ENCODE data around the gene FBXW11.

FBXW11 gene

DNA sequence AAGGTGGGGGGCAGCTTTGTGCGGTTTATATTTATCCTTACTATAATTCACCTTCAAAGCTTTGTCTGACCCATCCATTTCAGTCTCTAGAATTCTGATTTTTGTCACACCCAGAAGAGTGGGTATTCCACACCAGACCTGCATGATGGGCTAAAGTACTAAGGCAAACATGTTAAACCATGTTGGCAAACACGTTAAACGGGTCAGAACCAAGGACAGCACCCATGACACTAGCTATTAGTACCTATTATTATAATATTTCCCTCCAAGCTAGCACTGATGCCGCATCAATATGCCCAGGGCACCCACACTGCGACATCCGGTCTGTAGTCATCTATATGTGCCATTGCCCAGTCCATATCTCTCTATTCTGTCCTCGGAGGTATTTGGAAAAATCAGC is 104.7 kb downstream of the FBXW11 start:
- TF ChIP-seq, protein P1, sequence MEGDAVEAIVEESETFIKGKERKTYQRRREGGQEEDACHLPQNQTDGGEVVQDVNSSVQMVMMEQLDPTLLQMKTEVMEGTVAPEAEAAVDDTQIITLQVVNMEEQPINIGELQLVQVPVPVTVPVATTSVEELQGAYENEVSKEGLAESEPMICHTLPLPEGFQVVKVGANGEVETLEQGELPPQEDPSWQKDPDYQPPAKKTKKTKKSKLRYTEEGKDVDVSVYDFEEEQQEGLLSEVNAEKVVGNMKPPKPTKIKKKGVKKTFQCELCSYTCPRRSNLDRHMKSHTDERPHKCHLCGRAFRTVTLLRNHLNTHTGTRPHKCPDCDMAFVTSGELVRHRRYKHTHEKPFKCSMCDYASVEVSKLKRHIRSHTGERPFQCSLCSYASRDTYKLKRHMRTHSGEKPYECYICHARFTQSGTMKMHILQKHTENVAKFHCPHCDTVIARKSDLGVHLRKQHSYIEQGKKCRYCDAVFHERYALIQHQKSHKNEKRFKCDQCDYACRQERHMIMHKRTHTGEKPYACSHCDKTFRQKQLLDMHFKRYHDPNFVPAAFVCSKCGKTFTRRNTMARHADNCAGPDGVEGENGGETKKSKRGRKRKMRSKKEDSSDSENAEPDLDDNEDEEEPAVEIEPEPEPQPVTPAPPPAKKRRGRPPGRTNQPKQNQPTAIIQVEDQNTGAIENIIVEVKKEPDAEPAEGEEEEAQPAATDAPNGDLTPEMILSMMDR (conservative IDR thresholded peaks at IDR 0.05; ENCODE audit: low read length), result no peak
- H3K4me3 ChIP-seq (ENCODE audit: low read length), result no peak overlapping the region
- no peak for DNase-seq (ENCODE audit: low read depth)

DNA sequence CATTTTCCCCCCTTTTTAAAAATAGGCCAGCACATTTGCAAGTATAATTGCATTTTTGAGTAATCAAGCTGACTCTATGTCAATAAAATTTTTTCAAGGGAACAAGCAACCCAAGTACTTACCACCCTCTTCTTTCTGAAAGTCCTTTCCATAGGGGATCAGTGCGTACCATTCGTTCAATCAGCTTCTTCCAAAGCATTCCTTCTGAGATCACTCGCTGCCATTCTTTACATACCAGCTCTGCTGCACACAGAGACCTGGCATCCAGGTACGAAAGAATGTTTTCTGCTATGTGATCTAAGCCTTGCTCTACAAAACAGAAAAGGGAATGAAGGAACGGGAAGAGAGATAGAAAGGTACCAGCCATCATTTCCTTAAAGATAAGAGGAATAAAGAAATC is 106.6 kb downstream of the FBXW11 start:
- H3K4me3 ChIP-seq (ENCODE audit: low read length), result no peak overlapping the region
- DNase-seq (ENCODE audit: low read depth), result no peak
- TF ChIP-seq, protein P1 (conservative IDR thresholded peaks at IDR 0.05; ENCODE audit: low read length), result no peak

DNA sequence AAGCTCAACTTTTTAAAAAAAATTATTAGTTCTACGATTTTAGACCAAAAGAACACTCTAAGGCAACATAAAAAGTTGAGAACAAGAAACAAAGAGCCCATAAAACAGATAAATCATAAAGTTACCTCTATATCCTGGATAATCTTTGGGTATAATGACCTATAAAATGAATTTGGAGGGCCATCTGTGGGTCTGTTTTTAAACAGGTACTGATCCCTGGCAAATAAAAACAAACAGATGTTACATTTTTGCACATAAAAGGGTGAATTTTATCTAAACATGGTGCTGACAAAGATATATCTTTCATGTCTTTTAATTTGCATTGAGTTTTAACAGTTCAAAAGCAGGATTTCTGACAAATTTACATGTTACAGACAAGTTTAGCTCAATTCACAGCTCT is 107.6 kb downstream of the FBXW11 start:
- no peak overlapping the region for H3K4me3 ChIP-seq (ENCODE audit: low read length)
- TF ChIP-seq, protein P1 (conservative IDR thresholded peaks at IDR 0.05; ENCODE audit: low read length), result no peak
- DNase-seq (ENCODE audit: low read depth), result no peak

DNA sequence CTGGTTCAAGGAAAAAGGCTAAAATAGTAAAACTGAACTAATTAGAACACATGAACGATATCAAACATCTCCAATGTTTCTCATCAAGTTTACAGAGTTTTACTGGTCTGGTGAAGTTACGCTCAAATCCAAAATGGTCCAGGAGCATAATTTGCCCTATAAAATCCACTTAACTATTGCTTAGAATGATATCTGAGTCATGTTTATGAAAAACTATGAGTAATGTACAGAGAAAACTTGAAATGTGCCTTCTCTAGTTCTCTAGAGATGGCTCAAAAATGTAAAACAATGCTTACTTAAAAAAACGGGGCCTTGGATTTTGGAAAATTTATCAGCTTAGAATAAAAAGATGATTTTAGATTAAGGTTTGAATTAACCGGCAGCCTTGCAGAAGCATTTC is 108.1 kb downstream of the FBXW11 start:
- DNase-seq (ENCODE audit: low read depth), result no peak
- H3K4me3 ChIP-seq (ENCODE audit: low read length), result no peak overlapping the region
- TF ChIP-seq, protein P1 (conservative IDR thresholded peaks at IDR 0.05; ENCODE audit: low read length), result no peak

DNA sequence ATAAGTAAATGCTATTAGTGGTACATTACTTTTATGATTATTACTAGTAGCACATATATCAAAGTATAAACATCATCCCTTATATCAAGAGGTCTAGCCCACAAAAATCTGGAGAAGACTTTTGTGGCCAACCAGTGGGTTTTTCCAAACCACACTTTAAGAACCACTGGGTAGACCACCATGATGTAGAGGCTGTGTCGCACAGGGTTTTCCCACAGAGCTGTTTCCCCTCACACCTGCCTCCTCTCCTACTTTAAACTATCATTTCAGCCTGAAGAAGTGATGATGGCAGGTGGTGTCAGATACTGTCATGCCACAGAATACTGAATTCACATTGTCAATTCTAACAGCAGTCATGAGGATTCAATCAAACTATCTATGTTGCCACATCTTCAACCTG is 109.2 kb downstream of the FBXW11 start:
- no peak overlapping the region for H3K4me3 ChIP-seq (ENCODE audit: low read length)
- TF ChIP-seq, protein P1 (conservative IDR thresholded peaks at IDR 0.05; ENCODE audit: low read length), result no peak
- no peak for DNase-seq (ENCODE audit: low read depth)

DNA sequence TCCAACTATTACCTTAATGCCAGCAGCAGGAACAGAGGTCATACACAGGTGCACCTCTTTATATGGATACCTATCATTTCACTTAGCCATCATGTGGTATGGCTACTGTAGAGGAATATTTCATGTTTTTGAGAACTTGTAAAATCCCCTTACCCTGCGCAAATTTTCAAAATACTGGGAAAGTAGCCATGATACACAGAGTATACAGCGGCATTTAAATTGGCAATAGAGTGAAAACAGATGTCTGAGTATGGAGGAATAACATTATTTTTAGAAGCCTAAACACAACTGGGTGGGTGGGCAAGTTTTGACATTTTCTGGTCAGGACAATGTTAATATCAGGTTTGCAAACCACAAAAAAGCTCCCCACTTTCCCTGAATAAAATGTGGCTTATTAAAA is 111.4 kb downstream of the FBXW11 start:
- no peak for DNase-seq (ENCODE audit: low read depth)
- H3K4me3 ChIP-seq (ENCODE audit: low read length), result no peak overlapping the region
- TF ChIP-seq, protein P1 (conservative IDR thresholded peaks at IDR 0.05; ENCODE audit: low read length), result no peak

DNA sequence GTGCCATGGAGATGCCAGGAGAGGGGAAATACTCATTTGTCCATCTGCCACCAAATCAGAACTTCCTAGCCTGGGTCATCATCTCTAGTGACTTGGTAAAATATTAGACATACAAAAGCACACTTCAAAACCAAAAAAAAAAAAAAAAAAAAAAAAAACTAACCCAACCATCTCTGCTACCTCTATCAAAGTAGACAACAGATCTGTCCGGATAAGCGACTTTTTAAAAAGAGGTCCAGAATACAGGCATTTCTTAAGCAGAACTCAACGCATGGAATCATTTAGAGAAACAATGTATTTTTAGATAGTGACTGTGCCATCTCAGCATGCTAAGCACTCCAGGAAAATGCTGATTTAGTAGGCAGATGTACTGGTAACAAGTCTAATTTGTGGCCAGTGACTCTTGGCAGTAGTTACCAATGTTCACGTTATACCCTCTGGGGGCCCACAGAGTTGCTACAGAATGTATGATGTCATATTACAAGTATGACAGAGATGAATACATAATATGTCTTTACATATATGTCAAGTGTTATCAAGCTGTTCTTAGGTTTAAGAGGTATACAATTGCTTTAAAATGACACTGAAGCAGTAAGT is 113.0 kb downstream of the FBXW11 start:
- TF ChIP-seq, protein P1 (conservative IDR thresholded peaks at IDR 0.05; ENCODE audit: low read length), result no peak
- peak; percentile 90 for DNase-seq (ENCODE audit: low read depth)
- no peak overlapping the region for H3K4me3 ChIP-seq (ENCODE audit: low read length)

Measured in AG10803 (cell line).